Measurements from ENCODE around the gene SPAG4.
A peak's percentile ranks its signal among the peaks of the same experiment; 100 is the strongest.

Gene SPAG4

GRCh38 chr20:35625584-35626385 is 10.2 kb downstream of the SPAG4 start:
- ChIA-PET POLR2A (no interaction called here), CTCF (interaction anchor here (0.6 kb wide), 1 partner anchor 529 kb away, joined by 4 read pairs; no protein-coding TSS in a partner anchor)
- H3K36me3 ChIP-seq (ENCODE audit: control insufficient read depth in 2 of 2, insufficient read depth in 1 of 2, low read length in 2 of 2), result peaks cover 24 to 64% of the 10 kb centered on the region in 2 experiments
- no peak overlapping the region for H3K27ac ChIP-seq (ENCODE audit: extremely low read depth, low read depth, low read length)
- no peak overlapping the region for H3K4me3 ChIP-seq (ENCODE audit: low read depth, low read length)
- no peak for TF ChIP-seq ZNF580 (tag by site-specific recombination; IDR thresholded peaks at IDR 0.05)
- no peak for TF ChIP-seq ZNF530 (tag by site-specific recombination; IDR thresholded peaks at IDR 0.05; ENCODE audit: low read depth)
- no peak for TF ChIP-seq ZEB2 (tag by site-specific recombination; IDR thresholded peaks at IDR 0.05)
- TF ChIP-seq PRDM4 (tag by site-specific recombination; IDR thresholded peaks at IDR 0.05), result no peak
- TF ChIP-seq ZNF175 (tag by site-specific recombination; IDR thresholded peaks at IDR 0.05), result no peak
- no peak for TF ChIP-seq ZFP3 (tag by site-specific recombination; IDR thresholded peaks at IDR 0.05; ENCODE audit: low read depth)
- no peak for TF ChIP-seq SP7 (tag by site-specific recombination; IDR thresholded peaks at IDR 0.05)
- no peak for TF ChIP-seq ZBTB10 (tag by site-specific recombination; IDR thresholded peaks at IDR 0.05)
- TF ChIP-seq ZNF138 (tag by site-specific recombination; IDR thresholded peaks at IDR 0.05; ENCODE audit: borderline replicate concordance), result no peak
- H3K9me3 ChIP-seq (ENCODE audit: control insufficient read depth, insufficient read depth, low read depth, low read length), result no peaks in the 10 kb centered on the region
- no peaks in the 10 kb centered on the region for H3K4me1 ChIP-seq (ENCODE audit: control insufficient read depth, insufficient read depth, low read length)

GRCh38 chr20:35626386-35627001 is 10.9 kb downstream of the SPAG4 start:
- Histone ChIP-seq H3K27ac (ENCODE audit: extremely low read depth, low read depth, low read length) (no peak overlapping the region), H3K9me3 (ENCODE audit: control insufficient read depth, insufficient read depth, low read depth, low read length) (no peaks in the 10 kb centered on the region), H3K4me3 (ENCODE audit: low read depth, low read length) (no peak overlapping the region), H3K36me3 (ENCODE audit: control insufficient read depth in 2 of 2, insufficient read depth in 1 of 2, low read length in 2 of 2) (peaks cover 24 to 64% of the 10 kb centered on the region in 2 experiments), H3K4me1 (ENCODE audit: control insufficient read depth, insufficient read depth, low read length) (no peaks in the 10 kb centered on the region)
- ChIA-PET POLR2A (interaction anchor here (0.7 kb wide), 1 partner anchor 60 kb away, joined by 6 read pairs; no protein-coding TSS in a partner anchor), CTCF (interaction anchor here (0.8 kb wide), 1 partner anchor 116 kb away, joined by 3 read pairs; no protein-coding TSS in a partner anchor)
- TF ChIP-seq ZSCAN23 (tag by site-specific recombination; IDR thresholded peaks at IDR 0.05) (no peak), SCRT2 (tag by site-specific recombination; IDR thresholded peaks at IDR 0.05) (peak; percentile 39; the same call in 1 of the 2 replicates)

- TF ChIP-seq ZSCAN5A (tag by site-specific recombination; IDR thresholded peaks at IDR 0.05), result no peak
- TF ChIP-seq ZNF600 (tag by site-specific recombination; IDR thresholded peaks at IDR 0.05), result peak; percentile 53; the same call in 1 of the 2 replicates
- no peaks in the 10 kb centered on the region for H3K4me1 ChIP-seq (ENCODE audit: control insufficient read depth, insufficient read depth, low read length)
- no peaks in the 10 kb centered on the region for H3K9me3 ChIP-seq (ENCODE audit: control insufficient read depth, insufficient read depth, low read depth, low read length)
- H3K4me3 ChIP-seq (ENCODE audit: low read depth, low read length), result no peak overlapping the region
- POLR2A ChIA-PET, result interaction anchor here (0.7 kb wide), 1 partner anchor 60 kb away, joined by 6 read pairs; no protein-coding TSS in a partner anchor
- H3K36me3 ChIP-seq (ENCODE audit: control insufficient read depth in 2 of 2, insufficient read depth in 1 of 2, low read length in 2 of 2), result peaks cover 24 to 68% of the 10 kb centered on the region in 2 experiments
- no peak overlapping the region for H3K27ac ChIP-seq (ENCODE audit: extremely low read depth, low read depth, low read length)
- CTCF ChIA-PET, result interaction anchor here (0.8 to 1.1 kb wide), 2 partner anchors 8 to 117 kb away, joined by 3 read pairs; no protein-coding TSS in a partner anchor
Measured at GRCh38 chr20:35627121-35627520, 11.5 kb downstream of the SPAG4 start.
